HK-2 (cell line): ENCODE data around the gene CAMTA1.

Source experiments
- DNase-seq: peaks from one replicate; pipeline ENCODE4 v3.0.0-alpha.2; 2018; ENCODE audit not compliant: unreplicated experiment

The CAMTA1 gene

GRCh38 chr1:7003676-7004075, 218.4 kb downstream of the CAMTA1 start:
- DNase-seq = no peak

GRCh38 chr1:7004181-7004580, 218.9 kb downstream of the CAMTA1 start:
- DNase-seq = no peak

- no peak for DNase-seq
Observed at GRCh38 chr1:7005762-7006161, 220.5 kb downstream of the CAMTA1 start.

GRCh38 chr1:7006996-7007871, 222.0 kb downstream of the CAMTA1 start:
- DNase-seq = no peak

- DNase-seq = no peak
Observed at GRCh38 chr1:7007902-7008301, 222.6 kb downstream of the CAMTA1 start.

- no peak for DNase-seq
Observed at GRCh38 chr1:7008331-7008730, 223.1 kb downstream of the CAMTA1 start.

GRCh38 chr1:7008975-7009740, 223.9 kb downstream of the CAMTA1 start:
- no peak for DNase-seq

- no peak for DNase-seq
Observed at GRCh38 chr1:7009741-7010525, 224.7 kb downstream of the CAMTA1 start.

GRCh38 chr1:7010534-7011200, 225.4 kb downstream of the CAMTA1 start:
- no peak for DNase-seq

- DNase-seq = no peak
Observed at GRCh38 chr1:7011826-7012225, 226.6 kb downstream of the CAMTA1 start.

GRCh38 chr1:7012461-7012924, 227.2 kb downstream of the CAMTA1 start:
- no peak for DNase-seq

GRCh38 chr1:7013833-7014639, 228.8 kb downstream of the CAMTA1 start:
- DNase-seq = no peak

- no peak for DNase-seq
Observed at GRCh38 chr1:7014640-7014930, 229.3 kb downstream of the CAMTA1 start.

GRCh38 chr1:7015022-7015421, 229.8 kb downstream of the CAMTA1 start:
- DNase-seq = no peak

GRCh38 chr1:7018351-7018750, 233.1 kb downstream of the CAMTA1 start:
- DNase-seq = no peak

- DNase-seq = no peak
Observed at GRCh38 chr1:7018826-7019225, 233.6 kb downstream of the CAMTA1 start.

GRCh38 chr1:7019510-7019909, 234.3 kb downstream of the CAMTA1 start:
- no peak for DNase-seq

GRCh38 chr1:7022058-7022457, 236.8 kb downstream of the CAMTA1 start:
- no peak for DNase-seq

GRCh38 chr1:7025013-7025412, 239.8 kb downstream of the CAMTA1 start:
- DNase-seq = no peak

GRCh38 chr1:7026169-7026568, 240.9 kb downstream of the CAMTA1 start:
- peak; percentile 46 for DNase-seq

- no peak for DNase-seq
Observed at GRCh38 chr1:7032992-7033391, 247.7 kb downstream of the CAMTA1 start.
